H9 (cell line): ENCODE measurements around the gene ANTXRL. TPM values are rescaled to one million over a fixed set of nuclear protein-coding genes. Genes with fewer than 3 reads are reported as not detected.

Source experiments
- DNase-seq: peaks from one replicate; pipeline ENCODE4 v3.0.0-alpha.2; 2017
- H2AFZ ChIP-seq: one replicate; pipeline ENCODE4 v1.6.1; 2013; ENCODE audit warnings: mild to moderate bottlenecking, low read length, control low read depth, moderate library complexity
- H2AK5ac ChIP-seq: 2 replicates; pipeline ENCODE4 v1.6.1; 2013; ENCODE audit warnings: low read length, control low read depth, mixed read lengths; ENCODE audit not compliant: insufficient read length
- H2BK120ac ChIP-seq: one replicate; pipeline ENCODE4 v1.6.1; 2013; ENCODE audit warnings: low read depth, mild to moderate bottlenecking, low read length, control low read depth, inconsistent platforms; ENCODE audit not compliant: poor library complexity, severe bottlenecking
- H2BK12ac ChIP-seq: 2 replicates; pipeline ENCODE4 v1.6.1; 2013; ENCODE audit warnings: low read length, control low read depth, mixed read lengths, low read depth; ENCODE audit not compliant: insufficient read length
- H2BK15ac ChIP-seq: 2 replicates; pipeline ENCODE4 v1.6.1; 2013; ENCODE audit warnings: low read depth, low read length, control low read depth
- H2BK20ac ChIP-seq: one replicate; pipeline ENCODE4 v1.6.1; 2013; ENCODE audit warnings: low read depth, mild to moderate bottlenecking, low read length, control low read depth, inconsistent platforms; ENCODE audit not compliant: poor library complexity, severe bottlenecking
- H2BK5ac ChIP-seq: 2 replicates; pipeline ENCODE4 v1.6.1; 2013; ENCODE audit warnings: low read length, control low read depth, mixed read lengths; ENCODE audit not compliant: insufficient read length
- H3K14ac ChIP-seq: 2 replicates; pipeline ENCODE4 v1.6.1; 2013; ENCODE audit warnings: low read length, control low read depth; ENCODE audit not compliant: insufficient read depth
- H3K18ac ChIP-seq: 2 replicates; pipeline ENCODE4 v1.6.1; 2013; ENCODE audit warnings: low read depth, mild to moderate bottlenecking, mixed read lengths, low read length, control low read depth; ENCODE audit not compliant: insufficient read length
- H3K23ac ChIP-seq: 2 replicates; pipeline ENCODE4 v1.6.1; 2013; ENCODE audit warnings: low read length, control low read depth, mixed read lengths, low read depth; ENCODE audit not compliant: insufficient read length
- H3K23me2 ChIP-seq: 2 replicates; pipeline ENCODE4 v1.6.1; 2013; ENCODE audit warnings: low read depth, mild to moderate bottlenecking, mixed read lengths, low read length, control low read depth; ENCODE audit not compliant: insufficient read length, poor library complexity, severe bottlenecking
- H3K27ac ChIP-seq: 2 replicates; pipeline ENCODE4 v1.5.1; 2013; ENCODE audit warnings: low read length, control low read depth, mixed read lengths, low read depth; ENCODE audit not compliant: insufficient read length
- H3K27me3 ChIP-seq: 2 replicates; pipeline ENCODE4 v1.6.1; 2013; ENCODE audit warnings: low read length, control low read depth, inconsistent platforms; ENCODE audit not compliant: insufficient read depth
- H3K4ac ChIP-seq: 2 replicates; pipeline ENCODE4 v1.6.1; 2013; ENCODE audit warnings: low read depth, mild to moderate bottlenecking, control low read depth, inconsistent platforms, low read length, moderate library complexity
- H3K4me1 ChIP-seq: 2 replicates; pipeline ENCODE4 v1.6.1; 2013; ENCODE audit warnings: low read length, control low read depth, inconsistent platforms; ENCODE audit not compliant: insufficient read depth
- H3K4me2 ChIP-seq: 2 replicates; pipeline ENCODE4 v1.6.1; 2013; ENCODE audit warnings: low read length, control low read depth, mixed read lengths; ENCODE audit not compliant: insufficient read length, insufficient read depth
- H3K56ac ChIP-seq: 2 replicates; pipeline ENCODE4 v1.6.1; 2013; ENCODE audit warnings: low read depth, mild to moderate bottlenecking, mixed read lengths, low read length, control low read depth; ENCODE audit not compliant: insufficient read length
- H3K79me1 ChIP-seq: 2 replicates; pipeline ENCODE4 v1.6.1; 2013; ENCODE audit warnings: low read depth, mild to moderate bottlenecking, moderate library complexity, low read length, control low read depth, inconsistent platforms; ENCODE audit not compliant: insufficient read depth, poor library complexity, severe bottlenecking
- H3K79me2 ChIP-seq: 2 replicates; pipeline ENCODE4 v1.6.1; 2013; ENCODE audit warnings: low read length, control low read depth, inconsistent platforms; ENCODE audit not compliant: insufficient read depth
- H3K9ac ChIP-seq: 2 replicates; pipeline ENCODE4 v1.6.1; 2013; ENCODE audit warnings: low read length, control low read depth, mixed read lengths; ENCODE audit not compliant: insufficient read length; ENCODE audit errors: extremely low read depth
- H3K9me3 ChIP-seq: one replicate; pipeline ENCODE4 v1.6.1; 2013; ENCODE audit warnings: low read depth, low read length, inconsistent platforms; ENCODE audit not compliant: control insufficient read depth
- H3T11ph ChIP-seq: one replicate; pipeline ENCODE4 v1.6.1; 2013; ENCODE audit warnings: mild to moderate bottlenecking, low read length, control low read depth, inconsistent platforms
- H4K20me1 ChIP-seq: one replicate; pipeline ENCODE4 v1.6.1; 2013; ENCODE audit not compliant: control insufficient read depth, insufficient read length, insufficient read depth
- H4K5ac ChIP-seq: 2 replicates; pipeline ENCODE4 v1.6.1; 2013; ENCODE audit warnings: low read depth, mild to moderate bottlenecking, mixed read lengths, low read length, control low read depth; ENCODE audit not compliant: insufficient read length
- H4K8ac ChIP-seq: replicated peaks from 2 replicates; pipeline ENCODE4 v1.6.1; 2013; ENCODE audit warnings: low read length, control low read depth, mixed read lengths, low read depth; ENCODE audit not compliant: insufficient read length
- H4K91ac ChIP-seq: 2 replicates; pipeline ENCODE4 v1.6.1; 2013; ENCODE audit warnings: low read depth, mild to moderate bottlenecking, moderate library complexity, mixed read lengths, low read length, control low read depth; ENCODE audit not compliant: insufficient read length
- H3K27ac Mint-ChIP-seq, 3 experiments: 2 replicates in 2 of 3; 3 replicates in 1 of 3; pipeline ENCODE4 v1.8.0; 2020 to 2021; ENCODE audit warnings: mixed read lengths in 3 of 3, mild to moderate bottlenecking in 1 of 3, moderate library complexity in 1 of 3
- H3K27me3 Mint-ChIP-seq: 2 replicates; pipeline ENCODE4 v1.8.0; 2021; ENCODE audit warnings: low read depth, mild to moderate bottlenecking, moderate library complexity, mixed read lengths
- H3K36me3 Mint-ChIP-seq, 3 experiments: 2 replicates in 2 of 3; 3 replicates in 1 of 3; pipeline ENCODE4 v1.8.0; 2020 to 2021; ENCODE audit warnings: low read depth in 3 of 3, mixed read lengths in 3 of 3; ENCODE audit not compliant: insufficient read depth in 1 of 3
- H3K4me1 Mint-ChIP-seq, 2 experiments: 2 replicates each; pipeline ENCODE4 v1.8.0; 2020; ENCODE audit warnings: mixed read lengths in 2 of 2
- H3K4me3 Mint-ChIP-seq, 2 experiments: 2 replicates in 1 of 2; 3 replicates in 1 of 2; pipeline ENCODE4 v1.8.0; 2020 to 2021; ENCODE audit warnings: mild to moderate bottlenecking in 2 of 2, mixed read lengths in 2 of 2, moderate library complexity in 1 of 2
- H3K9me3 Mint-ChIP-seq, 2 experiments: 2 replicates in 1 of 2; 3 replicates in 1 of 2; pipeline ENCODE4 v1.8.0; 2020; ENCODE audit warnings: mild to moderate bottlenecking in 2 of 2, mixed read lengths in 2 of 2, moderate library complexity in 1 of 2
- WGBS: extraction: QIAGEN DNeasy Blood & Tissue Kit; methylation state at CpG from one replicate; pipeline ENCODE4 v1.1.7; 2013; ENCODE audit warnings: missing lambda C conversion rate, low lambda C conversion rate, mixed read lengths; ENCODE audit not compliant: insufficient read length; ENCODE audit errors: extremely low coverage; 5-methylcytosine and 5-hydroxymethylcytosine counted together
- total RNA-seq: library from RNA; stranded (reverse); gene quantifications from 2 replicates; pipeline ENCODE4 v1.2.1, GENCODE V29; 2021
- TF ChIP-seq, protein P1 (sequence below): fragments of 200-600 bp; sonication (generic); conservative IDR thresholded peaks from 3 replicates; pipeline ENCODE4 v1.8.0; 2021; ENCODE audit warnings: antibody characterized with exemption, mild to moderate bottlenecking

ANTXRL gene
- total RNA-seq, 1 experiment from 2014 or later, result not detected

DNA sequence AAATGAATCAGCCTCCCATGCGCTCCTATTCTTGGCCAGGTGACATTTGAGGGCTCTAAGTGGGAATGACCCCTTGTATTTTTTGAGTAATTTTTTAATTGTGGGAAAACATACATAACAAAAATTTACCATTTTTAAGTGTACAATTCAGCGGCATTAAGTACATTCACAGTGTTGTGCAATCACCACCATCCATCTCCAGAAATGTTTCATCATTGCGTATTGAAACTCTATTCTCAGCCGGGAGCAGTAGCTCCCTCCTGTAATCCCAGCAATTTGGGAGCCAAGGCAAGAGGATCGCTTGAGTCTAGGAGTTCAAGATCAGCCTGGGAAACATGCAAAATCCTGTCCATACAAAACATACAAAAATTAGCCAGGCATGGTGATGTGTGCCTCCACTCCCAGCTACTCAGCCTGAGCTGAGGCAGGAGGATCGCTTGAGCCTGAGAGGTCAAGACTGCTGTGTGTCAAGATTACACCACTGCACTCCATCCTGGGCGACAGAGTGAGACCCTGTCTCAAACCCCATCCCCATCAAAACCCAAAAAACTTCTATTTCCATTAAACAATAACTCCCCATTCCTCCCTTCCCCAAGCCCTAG is 2.5 kb downstream of the ANTXRL start:
- Histone ChIP-seq H2BK12ac (no peak overlapping the region), H2BK15ac (no peak overlapping the region), H4K8ac (no peak overlapping the region), H3K9me3 (no peaks in the 10 kb centered on the region), H3K14ac (no peak overlapping the region), H2BK20ac (no peak overlapping the region), H4K91ac (no peak overlapping the region), H3K9ac (no peak overlapping the region), H3K4ac (no peak overlapping the region), H4K20me1 (no peaks in the 10 kb centered on the region), H3T11ph (no peak overlapping the region), H3K56ac (no peak overlapping the region), H3K18ac (no peak overlapping the region), H3K23me2 (peaks cover 2% of the 10 kb centered on the region), H3K23ac (no peak overlapping the region), H3K27me3 (no peaks in the 10 kb centered on the region; the same call in 1 of the 2 replicates), H2AFZ (no peak overlapping the region), H3K79me2 (no peaks in the 10 kb centered on the region), H2AK5ac (no peak overlapping the region), H3K79me1 (no peaks in the 10 kb centered on the region), H2BK5ac (no peak overlapping the region), H4K5ac (no peak overlapping the region), H3K4me2 (no peak overlapping the region), H3K27ac (no peak overlapping the region), H2BK120ac (no peak overlapping the region), H3K4me1 (0 out of 2 replicates have a peak, but pooled peaks cover 2% of the 10 kb centered on the region)
- TF ChIP-seq, protein P1, sequence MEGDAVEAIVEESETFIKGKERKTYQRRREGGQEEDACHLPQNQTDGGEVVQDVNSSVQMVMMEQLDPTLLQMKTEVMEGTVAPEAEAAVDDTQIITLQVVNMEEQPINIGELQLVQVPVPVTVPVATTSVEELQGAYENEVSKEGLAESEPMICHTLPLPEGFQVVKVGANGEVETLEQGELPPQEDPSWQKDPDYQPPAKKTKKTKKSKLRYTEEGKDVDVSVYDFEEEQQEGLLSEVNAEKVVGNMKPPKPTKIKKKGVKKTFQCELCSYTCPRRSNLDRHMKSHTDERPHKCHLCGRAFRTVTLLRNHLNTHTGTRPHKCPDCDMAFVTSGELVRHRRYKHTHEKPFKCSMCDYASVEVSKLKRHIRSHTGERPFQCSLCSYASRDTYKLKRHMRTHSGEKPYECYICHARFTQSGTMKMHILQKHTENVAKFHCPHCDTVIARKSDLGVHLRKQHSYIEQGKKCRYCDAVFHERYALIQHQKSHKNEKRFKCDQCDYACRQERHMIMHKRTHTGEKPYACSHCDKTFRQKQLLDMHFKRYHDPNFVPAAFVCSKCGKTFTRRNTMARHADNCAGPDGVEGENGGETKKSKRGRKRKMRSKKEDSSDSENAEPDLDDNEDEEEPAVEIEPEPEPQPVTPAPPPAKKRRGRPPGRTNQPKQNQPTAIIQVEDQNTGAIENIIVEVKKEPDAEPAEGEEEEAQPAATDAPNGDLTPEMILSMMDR, result no peak
- Mint-ChIP-seq H3K27me3 (peaks cover 20% of the 10 kb centered on the region), H3K36me3 (no peaks in the 10 kb centered on the region), H3K4me1 (peaks cover 28 to 31% of the 10 kb centered on the region in 2 experiments), H3K27ac (no peak overlapping the region), H3K4me3 (no peak overlapping the region; a peak in 1 of 5 replicates), H3K9me3 (no peaks in the 10 kb centered on the region; a peak in 1 of 5 replicates)
- DNase-seq, result no peak
- WGBS, result no CpG with 5 or more reads among the region's 7 CpGs
